Lung (tissue), 12 donors: ENCODE results near the gene HECW1. TPM values are rescaled to one million over a fixed set of nuclear protein-coding genes. Genes with fewer than 3 reads are reported as not detected.
"Not testable (repeated sequence)": the region's sequence is repeated elsewhere in the genome, so short reads cannot be mapped to it uniquely, and the experiment has no call there.

Source experiments
- ATAC-seq: fragments of 200-7000 bp; cut with Tn5 transposase; one replicate; pipeline ENCODE4 v1.9.1; 2020; ENCODE audit warnings: moderate number of reproducible peaks; ENCODE audit not compliant: insufficient read depth, low FRiP score
- DNase-seq, 3 donors: peaks; one replicate each; pipeline ENCODE4 v3.0.0-alpha.2; 2013 to 2017
- H3K27ac ChIP-seq, 2 donors: one replicate each; pipeline ENCODE4 v1.5.1; 2013; ENCODE audit warnings: mild to moderate bottlenecking in 2 of 2, moderate library complexity in 2 of 2, control low read depth in 1 of 2, inconsistent platforms in 1 of 2, low read depth in 1 of 2, low read length in 1 of 2
- H3K27me3 ChIP-seq, 3 donors: one replicate each; pipeline ENCODE4 v1.5.1; 2013; ENCODE audit warnings: low read length in 2 of 3; ENCODE audit not compliant: control insufficient read depth in 3 of 3, insufficient read depth in 3 of 3
- H3K36me3 ChIP-seq, 4 donors: one replicate each; pipeline ENCODE4 v1.5.1; 2013; ENCODE audit warnings: low read length in 4 of 4, mild to moderate bottlenecking in 1 of 4, moderate library complexity in 1 of 4; ENCODE audit not compliant: control insufficient read depth in 4 of 4, insufficient read depth in 4 of 4
- H3K4me1 ChIP-seq, 5 donors: one replicate each; pipeline ENCODE4 v1.5.1; 2013; ENCODE audit warnings: low read length in 5 of 5, mild to moderate bottlenecking in 2 of 5, moderate library complexity in 1 of 5; ENCODE audit not compliant: control insufficient read depth in 5 of 5, insufficient read depth in 5 of 5
- H3K4me3 ChIP-seq: one replicate; pipeline ENCODE4 v1.5.1; 2013; ENCODE audit warnings: mild to moderate bottlenecking, control low read depth, moderate library complexity
- H3K9ac ChIP-seq, 2 donors: one replicate each; pipeline ENCODE4 v1.5.1; 2013; ENCODE audit warnings: low read length in 2 of 2, control low read depth in 1 of 2; ENCODE audit not compliant: insufficient read depth in 1 of 2
- H3K9me3 ChIP-seq, 4 donors: one replicate each; pipeline ENCODE4 v1.5.1; 2013; ENCODE audit warnings: low read length in 3 of 4, mild to moderate bottlenecking in 1 of 4, moderate library complexity in 1 of 4; ENCODE audit not compliant: control insufficient read depth in 4 of 4, insufficient read depth in 3 of 4
- WGBS, 2 donors: extraction: QIAGEN DNeasy Blood & Tissue Kit; methylation state at CpG; one replicate each; pipeline ENCODE4 v1.1.7; 2013; 5-methylcytosine and 5-hydroxymethylcytosine counted together
- polyA plus RNA-seq, 2 donors: library from polyadenylated mRNA; stranded (reverse); fragments of 200-250 nt; gene quantifications; one replicate each; pipeline ENCODE4 v1.2.1, GENCODE V29; 2013
- total RNA-seq, 2 donors: library from RNA; depleted of rRNA in 1 of 2; stranded (reverse); fragments of >200 nt in 1 of 2; gene quantifications; one replicate each; pipeline ENCODE4 v1.2.1, GENCODE V29; 2014 to 2021
- TF ChIP-seq, protein P1 (sequence below): IDR thresholded peaks from 2 replicates; pipeline ENCODE4 v1.5.1; 2012; ENCODE audit warnings: mild to moderate bottlenecking; ENCODE audit errors: control extremely low read depth, extremely low read depth
- donor health status: control.
- donor health status: control.
- donor health status: Bipolar disorder and iron deficiency.
- donor health status: healthy.
- donor health status: DM: yes; HTN: yes; CAD: no.

HECW1 gene
- total and polyA plus RNA-seq, 4 donors: 0.05 to 0.21 (median 0.13) TPM

- 94 to 96% methylated on average over 4 of the region's 4 CpGs for WGBS, 2 donors
- no peak overlapping the region for H3K9ac ChIP-seq
- no peak overlapping the region for H3K27ac ChIP-seq
- no peak for DNase-seq
- TF ChIP-seq, protein P1, sequence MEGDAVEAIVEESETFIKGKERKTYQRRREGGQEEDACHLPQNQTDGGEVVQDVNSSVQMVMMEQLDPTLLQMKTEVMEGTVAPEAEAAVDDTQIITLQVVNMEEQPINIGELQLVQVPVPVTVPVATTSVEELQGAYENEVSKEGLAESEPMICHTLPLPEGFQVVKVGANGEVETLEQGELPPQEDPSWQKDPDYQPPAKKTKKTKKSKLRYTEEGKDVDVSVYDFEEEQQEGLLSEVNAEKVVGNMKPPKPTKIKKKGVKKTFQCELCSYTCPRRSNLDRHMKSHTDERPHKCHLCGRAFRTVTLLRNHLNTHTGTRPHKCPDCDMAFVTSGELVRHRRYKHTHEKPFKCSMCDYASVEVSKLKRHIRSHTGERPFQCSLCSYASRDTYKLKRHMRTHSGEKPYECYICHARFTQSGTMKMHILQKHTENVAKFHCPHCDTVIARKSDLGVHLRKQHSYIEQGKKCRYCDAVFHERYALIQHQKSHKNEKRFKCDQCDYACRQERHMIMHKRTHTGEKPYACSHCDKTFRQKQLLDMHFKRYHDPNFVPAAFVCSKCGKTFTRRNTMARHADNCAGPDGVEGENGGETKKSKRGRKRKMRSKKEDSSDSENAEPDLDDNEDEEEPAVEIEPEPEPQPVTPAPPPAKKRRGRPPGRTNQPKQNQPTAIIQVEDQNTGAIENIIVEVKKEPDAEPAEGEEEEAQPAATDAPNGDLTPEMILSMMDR: no peak
- no peak overlapping the region for H3K4me3 ChIP-seq
- no peaks in the 10 kb centered on the region for H3K27me3 ChIP-seq
- H3K9me3 ChIP-seq: no peaks in the 10 kb centered on the region
- H3K36me3 ChIP-seq: no peaks in the 10 kb centered on the region
- ATAC-seq: no peak
- no peaks in the 10 kb centered on the region for H3K4me1 ChIP-seq
Measured at GRCh38 chr7:43570688-43571365, 458.4 kb downstream of the HECW1 start.

DNA sequence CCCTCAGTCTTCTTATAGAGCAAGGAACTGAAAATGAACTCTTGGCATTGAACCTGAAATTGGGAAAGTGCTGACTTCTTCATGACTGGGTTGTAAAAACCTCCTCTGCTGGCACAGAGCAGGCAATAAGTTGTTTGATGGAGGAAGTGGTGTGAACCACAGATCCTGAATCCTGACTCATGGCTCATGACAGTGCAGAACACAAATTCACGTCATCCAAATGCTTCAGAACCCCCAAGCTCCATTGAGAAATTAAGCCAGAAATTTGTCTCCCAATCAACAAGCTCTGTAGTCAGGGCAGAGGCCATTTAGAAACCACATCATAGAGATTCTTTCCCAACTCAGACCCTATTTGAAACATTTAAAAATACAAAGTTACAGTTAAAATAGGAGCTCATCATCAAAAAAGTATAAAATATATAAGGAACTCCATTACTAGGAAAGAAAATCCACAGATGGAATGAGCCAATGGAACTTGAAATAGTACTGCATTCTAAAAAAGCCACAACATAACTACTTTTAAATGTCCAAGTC, 460.1 kb downstream of the HECW1 start:
- TF ChIP-seq, protein P1: no peak
- ATAC-seq (peak; percentile 81), DNase-seq (peak in 2 of 3 donors; percentile 19 to 33)
- no peak overlapping the region for H3K9ac ChIP-seq
- no peak overlapping the region for H3K27ac ChIP-seq
- no peaks in the 10 kb centered on the region for H3K4me1 ChIP-seq
- 36 to 37% methylated on average over 1 of the region's 1 CpG for WGBS, 2 donors
- no peaks in the 10 kb centered on the region for H3K9me3 ChIP-seq
- H3K27me3 ChIP-seq: no peaks in the 10 kb centered on the region
- H3K36me3 ChIP-seq: no peaks in the 10 kb centered on the region
- no peak overlapping the region for H3K4me3 ChIP-seq

DNA sequence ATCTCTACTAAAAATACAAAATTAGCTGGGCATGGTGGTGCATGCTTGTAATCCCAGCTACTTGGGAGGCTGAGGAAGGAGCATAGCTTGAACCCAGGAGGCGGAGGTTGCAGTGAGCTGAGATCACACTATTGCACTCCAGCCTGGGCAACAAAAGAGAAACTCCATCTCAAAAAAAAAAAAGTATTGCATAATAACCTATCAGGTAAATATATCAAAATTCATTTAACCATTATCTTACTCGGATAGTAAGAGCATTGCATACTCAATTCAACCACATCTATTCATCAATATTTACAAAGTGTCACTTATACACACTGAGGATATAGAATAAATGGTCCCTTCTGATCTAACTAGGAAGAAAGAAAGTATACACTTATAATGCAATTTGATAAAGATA, 461.4 kb downstream of the HECW1 start:
- not testable (repeated sequence) for H3K36me3 ChIP-seq, H3K9ac ChIP-seq, DNase-seq, ATAC-seq, H3K27ac ChIP-seq, H3K4me3 ChIP-seq, H3K27me3 ChIP-seq, H3K4me1 ChIP-seq, H3K9me3 ChIP-seq
- 90 to 100% methylated on average over 2 of the region's 2 CpGs for whole genome bisulfite sequencing, 2 donors

DNA sequence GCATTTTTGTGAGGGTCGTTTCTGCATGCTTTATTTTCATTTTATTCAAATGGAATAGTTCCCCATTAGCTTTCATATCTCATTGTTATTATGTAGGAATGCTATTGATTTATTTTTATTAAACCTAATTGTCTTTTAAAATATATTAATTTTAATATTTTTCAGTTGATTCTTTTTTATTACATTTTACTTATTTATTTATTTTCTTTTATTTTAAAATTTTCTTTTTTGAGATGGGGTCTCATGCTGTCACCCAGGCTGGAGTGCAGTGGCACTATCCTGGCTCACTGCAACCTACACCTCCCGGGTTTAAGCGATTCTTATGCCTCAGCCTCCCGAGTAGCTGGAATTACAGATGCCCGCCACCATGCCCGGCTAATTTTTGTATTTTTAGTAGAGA, 463.1 kb downstream of the HECW1 start:
- Histone ChIP-seq H3K27me3 (no peaks in the 10 kb centered on the region), H3K27ac (no peak overlapping the region), H3K9ac (no peak overlapping the region), H3K4me1 (no peaks in the 10 kb centered on the region), H3K9me3 (no peaks in the 10 kb centered on the region), H3K36me3 (no peaks in the 10 kb centered on the region), H3K4me3 (no peak overlapping the region)
- DNase-seq (no peak), ATAC-seq (no peak)
- TF ChIP-seq, protein P1: no peak
- 92 to 95% methylated on average over 6 of the region's 6 CpGs for WGBS, 2 donors
